22Rv1 (cell line): ENCODE data around the gene LRIT1.

Experiments used
- ZFX ChIP-seq: fragments of 450-650 bp; IDR thresholded peaks from 2 replicates; pipeline ENCODE4 v1.6.1; 2017; ENCODE audit warnings: antibody characterized with exemption, borderline replicate concordance
- TF ChIP-seq, protein P1 (sequence below): fragments of 450-650 bp; IDR thresholded peaks from 2 replicates; pipeline ENCODE4 v1.5.1; 2017; ENCODE audit warnings: mild to moderate bottlenecking

DNA sequence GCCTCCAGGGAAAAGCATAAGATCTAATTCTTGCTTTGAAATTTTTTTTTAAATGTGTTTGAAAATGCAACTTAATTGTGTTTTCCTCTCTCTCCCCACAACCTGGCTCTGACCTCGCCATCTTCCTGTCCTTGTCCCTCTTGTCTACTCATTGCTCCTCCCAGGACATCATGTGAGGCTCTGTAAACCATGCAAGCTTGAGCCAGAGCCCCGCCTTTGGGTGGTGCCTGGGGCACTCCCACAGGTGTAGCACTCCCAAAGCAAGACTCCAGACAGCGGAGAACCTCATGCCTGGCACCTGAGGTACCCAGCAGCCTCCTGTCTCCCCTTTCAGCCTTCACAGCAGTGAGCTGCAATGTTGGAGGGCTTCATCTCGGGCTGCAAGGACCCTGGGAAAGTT lies 56.8 kb downstream of the LRIT1 start:
- TF ChIP-seq, protein P1, sequence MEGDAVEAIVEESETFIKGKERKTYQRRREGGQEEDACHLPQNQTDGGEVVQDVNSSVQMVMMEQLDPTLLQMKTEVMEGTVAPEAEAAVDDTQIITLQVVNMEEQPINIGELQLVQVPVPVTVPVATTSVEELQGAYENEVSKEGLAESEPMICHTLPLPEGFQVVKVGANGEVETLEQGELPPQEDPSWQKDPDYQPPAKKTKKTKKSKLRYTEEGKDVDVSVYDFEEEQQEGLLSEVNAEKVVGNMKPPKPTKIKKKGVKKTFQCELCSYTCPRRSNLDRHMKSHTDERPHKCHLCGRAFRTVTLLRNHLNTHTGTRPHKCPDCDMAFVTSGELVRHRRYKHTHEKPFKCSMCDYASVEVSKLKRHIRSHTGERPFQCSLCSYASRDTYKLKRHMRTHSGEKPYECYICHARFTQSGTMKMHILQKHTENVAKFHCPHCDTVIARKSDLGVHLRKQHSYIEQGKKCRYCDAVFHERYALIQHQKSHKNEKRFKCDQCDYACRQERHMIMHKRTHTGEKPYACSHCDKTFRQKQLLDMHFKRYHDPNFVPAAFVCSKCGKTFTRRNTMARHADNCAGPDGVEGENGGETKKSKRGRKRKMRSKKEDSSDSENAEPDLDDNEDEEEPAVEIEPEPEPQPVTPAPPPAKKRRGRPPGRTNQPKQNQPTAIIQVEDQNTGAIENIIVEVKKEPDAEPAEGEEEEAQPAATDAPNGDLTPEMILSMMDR = no peak
- no peak for TF ChIP-seq ZFX
